ENCODE measurements around the gene DNAH3.

DNA sequence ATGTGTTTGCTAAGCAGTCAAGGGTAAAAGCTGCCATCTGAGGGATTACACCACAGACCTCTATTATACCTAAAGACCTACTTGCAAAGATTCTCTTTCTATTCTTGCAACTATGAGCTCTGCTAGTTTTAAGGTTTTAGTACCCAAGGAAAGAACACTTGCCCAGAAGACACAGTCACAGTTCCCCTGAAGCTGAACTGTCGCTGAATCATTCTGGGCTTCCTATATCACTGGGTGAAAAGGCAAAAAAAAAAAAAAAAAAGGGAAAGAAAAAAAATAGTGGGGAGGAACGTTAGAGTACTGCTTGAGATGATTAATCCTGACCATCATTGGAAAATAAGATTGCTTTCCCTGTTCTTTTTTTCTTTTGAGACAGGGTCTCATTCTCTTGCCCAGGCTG, 212.2 kb downstream of the DNAH3 start:
- TF ChIP-seq POLR2AphosphoS5 (IDR thresholded peaks at IDR 0.05; ENCODE audit: low read depth, low read length), result no peak
- TF ChIP-seq FOXP2 (optimal IDR thresholded peaks at IDR 0.05; ENCODE audit: borderline replicate concordance, extremely low read depth, extremely low read length, insufficient read depth), result no peak
